Uterus (tissue), 2 donors: ENCODE measurements around the gene RFX4.

ENCODE experiments used
- CTCF ChIP-seq, 4 experiments: fragments of 200-600 bp in 2 of 4; fragments of 450-650 bp in 2 of 4; sonication (generic) in 2 of 4; IDR thresholded peaks; one replicate each; pipeline ENCODE4 v1.5.1; 2016 to 2019; ENCODE audit warnings: antibody characterized with exemption in 4 of 4, mild to moderate bottlenecking in 2 of 4, moderate library complexity in 1 of 4
- POLR2A ChIP-seq, 2 donors: fragments of 450-650 bp; IDR thresholded peaks; one replicate each; pipeline ENCODE4 v1.6.1; 2016; ENCODE audit warnings: antibody characterized with exemption in 2 of 2, mild to moderate bottlenecking in 1 of 2, moderate library complexity in 1 of 2

GRCh38 chr12:106645074-106645421 is 62.2 kb downstream of the RFX4 start:
- TF ChIP-seq POLR2A (IDR thresholded peaks at IDR 0.05) (no peak), CTCF (IDR thresholded peaks at IDR 0.05) (no peak)
